ENCODE measurements around the gene ERBB3. TPM values are rescaled to one million over a fixed set of nuclear protein-coding genes. Genes with fewer than 3 reads are reported as not detected.

The ERBB3 gene
- total RNA-seq, 6 experiments from 2014 or later = 39.1 to 139 (median 66.9) TPM

Other genes with a start within 250 kb of the ERBB3 start
- 1 to 10 TPM; 1.3 to 5.0 (median 1.9) TPM for gene MMP19, start 237.2 kb upstream of the ERBB3 start, total RNA-seq
- 10 to 100 TPM; 16.5 to 36.4 (median 20.9) TPM for gene PYM1, start 152.3 kb upstream of the ERBB3 start, total RNA-seq
- gene DGKA, start 149.0 kb upstream of the ERBB3 start, total RNA-seq = 1 to 10 TPM; 2.7 to 7.6 (median 4.9) TPM
- 1 to 10 TPM; 1.5 to 4.5 (median 2.7) TPM for gene PMEL, start 114.1 kb upstream of the ERBB3 start, total RNA-seq
- 10 to 100 TPM in 3 of 6 experiments, 1 to 10 TPM in 3; 8.0 to 14.9 (median 10.6) TPM for gene CDK2, start 113.3 kb upstream of the ERBB3 start, total RNA-seq
- 10 to 100 TPM; 36.5 to 60.7 (median 51.6) TPM for gene RAB5B, start 106.1 kb upstream of the ERBB3 start, total RNA-seq
- 10 to 100 TPM; 31.5 to 63.7 (median 47.9) TPM for gene SUOX, start 82.9 kb upstream of the ERBB3 start, total RNA-seq
- 1 to 10 TPM in 5 of 6 experiments, under 1 TPM in 1; 0.99 to 2.6 (median 2.3) TPM for gene IKZF4, start 59.1 kb upstream of the ERBB3 start, total RNA-seq
- gene RPS26, start 38.2 kb upstream of the ERBB3 start, total RNA-seq = 100 to 1,000 TPM in 2 of 6 experiments, 10 to 100 TPM in 4; 17.2 to 600 (median 24.9) TPM
- 10 to 100 TPM; 29.7 to 82.4 (median 36.6) TPM for gene PA2G4, start 24.4 kb downstream of the ERBB3 start, total RNA-seq
- 1,000 to 10,000 TPM in 4 of 6 experiments, 100 to 1,000 TPM in 2; 516 to 1,547 (median 1,257) TPM for gene RPL41, start 36.5 kb downstream of the ERBB3 start, total RNA-seq
- gene ZC3H10, start 38.1 kb downstream of the ERBB3 start, total RNA-seq = 1 to 10 TPM; 1.7 to 5.4 (median 3.2) TPM
- 100 to 1,000 TPM in 1 of 6 experiments, 10 to 100 TPM in 5; 56.5 to 117 (median 70.3) TPM for gene ESYT1, start 48.1 kb downstream of the ERBB3 start, total RNA-seq
- 10 to 100 TPM in 5 of 6 experiments, 1 to 10 TPM in 1; 4.9 to 18.7 (median 12.6) TPM for gene MYL6B, start 72.4 kb downstream of the ERBB3 start, total RNA-seq
- 100 to 1,000 TPM; 409 to 644 (median 490) TPM for gene MYL6, start 78.2 kb downstream of the ERBB3 start, total RNA-seq
- gene SMARCC2, start 109.3 kb downstream of the ERBB3 start, total RNA-seq = 10 to 100 TPM; 17.9 to 40.8 (median 25.7) TPM
- 10 to 100 TPM; 10.6 to 23.0 (median 12.3) TPM for gene RNF41, start 141.8 kb downstream of the ERBB3 start, total RNA-seq
- 10 to 100 TPM; 10.3 to 24.3 (median 14.8) TPM for gene NABP2, start 144.2 kb downstream of the ERBB3 start, total RNA-seq
- 100 to 1,000 TPM in 3 of 6 experiments, 10 to 100 TPM in 3; 39.7 to 209 (median 110) TPM for gene SLC39A5, start 149.9 kb downstream of the ERBB3 start, total RNA-seq
- gene ANKRD52, start 178.2 kb downstream of the ERBB3 start, total RNA-seq = 10 to 100 TPM; 10.6 to 16.1 (median 12.2) TPM
- 10 to 100 TPM in 3 of 6 experiments, 1 to 10 TPM in 3; 5.5 to 25.1 (median 13.0) TPM for gene COQ10A, start 186.8 kb downstream of the ERBB3 start, total RNA-seq
- gene CS, start 220.2 kb downstream of the ERBB3 start, total RNA-seq = 100 to 1,000 TPM in 1 of 6 experiments, 10 to 100 TPM in 5; 45.6 to 109 (median 61.2) TPM
- 10 to 100 TPM; 63.7 to 93.7 (median 76.5) TPM for gene CNPY2, start 235.8 kb downstream of the ERBB3 start, total RNA-seq

All from right lobe of liver (tissue), 5 donors.